Testis (tissue), 2 donors: ENCODE measurements around the gene ADGRE2.
"Not testable (repeated sequence)": the region's sequence is repeated elsewhere in the genome, so short reads cannot be mapped to it uniquely, and the experiment has no call there.

Source experiments
- CTCF ChIP-seq, 3 experiments: fragments of 450-650 bp in 2 of 3; fragments of 200-600 bp in 1 of 3; sonication (generic) in 1 of 3; IDR thresholded peaks; one replicate each; pipeline ENCODE4 v1.5.1; 2016 to 2019; ENCODE audit warnings: antibody characterized with exemption in 3 of 3, mild to moderate bottlenecking in 2 of 3, moderate library complexity in 1 of 3
- POLR2A ChIP-seq: fragments of 450-650 bp; IDR thresholded peaks from one replicate; pipeline ENCODE4 v1.6.1; 2017; ENCODE audit warnings: antibody characterized with exemption, mild to moderate bottlenecking, moderate library complexity

- TF ChIP-seq CTCF (IDR thresholded peaks at IDR 0.05); POLR2A: not testable (repeated sequence)
Measured at GRCh38 chr19:14780622-14781225, 2.4 kb upstream of the ADGRE2 start.
